ENCODE results near the gene SLC18A3. TPM values are rescaled to one million over a fixed set of nuclear protein-coding genes. Genes with fewer than 3 reads are reported as not detected.

The SLC18A3 gene
- total RNA-seq, 1 donor from 2014 or later, result not detected

- peaks cover 3 to 4% of the 10 kb centered on the region in 2 donors for H3K4me1 ChIP-seq
- no peak overlapping the region for H3K27ac ChIP-seq
- intact Hi-C loops (cut with DNase I), result no loop called here
- H3K4me3 ChIP-seq, result no peak overlapping the region
- no peaks in the 10 kb centered on the region for H3K9me3 ChIP-seq
- no peaks in the 10 kb centered on the region for H3K36me3 ChIP-seq
- peak in 1 of 2 donors; percentile 46 for DNase-seq (ENCODE audit: low spot score in 2 of 2)
- TF ChIP-seq, protein P1, sequence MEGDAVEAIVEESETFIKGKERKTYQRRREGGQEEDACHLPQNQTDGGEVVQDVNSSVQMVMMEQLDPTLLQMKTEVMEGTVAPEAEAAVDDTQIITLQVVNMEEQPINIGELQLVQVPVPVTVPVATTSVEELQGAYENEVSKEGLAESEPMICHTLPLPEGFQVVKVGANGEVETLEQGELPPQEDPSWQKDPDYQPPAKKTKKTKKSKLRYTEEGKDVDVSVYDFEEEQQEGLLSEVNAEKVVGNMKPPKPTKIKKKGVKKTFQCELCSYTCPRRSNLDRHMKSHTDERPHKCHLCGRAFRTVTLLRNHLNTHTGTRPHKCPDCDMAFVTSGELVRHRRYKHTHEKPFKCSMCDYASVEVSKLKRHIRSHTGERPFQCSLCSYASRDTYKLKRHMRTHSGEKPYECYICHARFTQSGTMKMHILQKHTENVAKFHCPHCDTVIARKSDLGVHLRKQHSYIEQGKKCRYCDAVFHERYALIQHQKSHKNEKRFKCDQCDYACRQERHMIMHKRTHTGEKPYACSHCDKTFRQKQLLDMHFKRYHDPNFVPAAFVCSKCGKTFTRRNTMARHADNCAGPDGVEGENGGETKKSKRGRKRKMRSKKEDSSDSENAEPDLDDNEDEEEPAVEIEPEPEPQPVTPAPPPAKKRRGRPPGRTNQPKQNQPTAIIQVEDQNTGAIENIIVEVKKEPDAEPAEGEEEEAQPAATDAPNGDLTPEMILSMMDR (IDR thresholded peaks at IDR 0.05), result no peak
- H3K27me3 ChIP-seq, result peaks cover 20% of the 10 kb centered on the region
Measured at GRCh38 chr10:49613165-49613881, 3.2 kb downstream of the SLC18A3 start.

DNA sequence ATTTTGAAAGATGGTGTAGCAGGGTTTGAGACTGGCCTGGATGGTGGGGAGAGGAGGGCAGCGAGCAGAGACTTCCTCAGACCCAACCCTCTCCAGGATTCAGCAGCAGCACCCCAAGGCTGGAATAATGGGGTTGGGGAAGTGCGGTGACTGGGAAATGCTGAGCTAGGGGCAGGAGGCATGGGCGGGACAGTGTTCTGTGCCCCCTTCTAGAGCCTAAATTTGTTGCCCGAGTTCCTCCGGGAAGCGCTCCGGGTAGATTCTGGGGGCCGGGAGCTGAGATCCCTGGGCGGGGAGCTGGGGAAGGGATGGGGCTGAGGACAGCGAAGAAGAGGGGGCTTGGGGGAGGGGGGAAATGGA, 3.8 kb downstream of the SLC18A3 start, which contains the start of gene CHAT:
CHAT (plus strand) TSS at position 156 of the 360 bp plus-strand sequence; CDS start at position 309, 153 bp downstream.
- Histone ChIP-seq H3K27me3 (peaks cover 20% of the 10 kb centered on the region), H3K9me3 (no peaks in the 10 kb centered on the region), H3K27ac (no peak within 1 kb of the TSS), H3K4me1 (peaks cover 3 to 4% of the 10 kb centered on the region in 2 donors), H3K4me3 (no peak within 1 kb of the TSS), H3K36me3 (no peaks in the 10 kb centered on the region)
- intact Hi-C loops (cut with DNase I), result no loop called here
- TF ChIP-seq, protein P1 (IDR thresholded peaks at IDR 0.05), result no peak
- DNase-seq (ENCODE audit: low spot score in 2 of 2), result peak in 1 of 2 donors; percentile 19

- H3K4me3 ChIP-seq, result no peak overlapping the region
- DNase-seq (ENCODE audit: low spot score in 2 of 2), result peak in 1 of 2 donors; percentile 30
- TF ChIP-seq, protein P1 (IDR thresholded peaks at IDR 0.05), result no peak
- no peaks in the 10 kb centered on the region for H3K9me3 ChIP-seq
- intact Hi-C loops (cut with DNase I), result no loop called here
- peaks cover 18% of the 10 kb centered on the region for H3K27me3 ChIP-seq
- H3K4me1 ChIP-seq, result peaks cover 3 to 4% of the 10 kb centered on the region in 2 donors
- H3K36me3 ChIP-seq, result no peaks in the 10 kb centered on the region
- H3K27ac ChIP-seq, result no peak overlapping the region
Measured at GRCh38 chr10:49614242-49615198, 4.4 kb downstream of the SLC18A3 start.

DNA sequence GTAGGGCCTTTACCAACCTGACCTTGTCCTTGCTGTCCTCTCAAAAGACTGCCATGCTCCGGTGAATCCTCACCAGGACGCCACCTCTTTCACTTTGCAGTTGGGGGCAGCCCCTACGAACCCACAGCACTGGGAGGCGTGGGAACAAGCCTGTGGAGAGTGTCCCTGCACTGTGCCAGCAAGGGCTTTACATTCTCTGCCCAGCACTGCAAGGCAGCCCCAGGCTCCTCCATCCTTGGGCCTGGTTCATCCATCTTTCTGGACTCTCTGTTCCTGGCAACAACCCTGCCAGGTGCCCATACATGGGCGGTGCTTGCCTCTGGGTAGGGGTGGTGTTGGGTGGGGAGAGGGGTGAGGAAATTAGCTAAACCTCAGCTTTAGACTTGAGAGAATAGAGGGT, 5.1 kb downstream of the SLC18A3 start:
- H3K4me3 ChIP-seq, result no peak overlapping the region
- intact Hi-C loops (cut with DNase I), result no loop called here
- peaks cover 3 to 4% of the 10 kb centered on the region in 2 donors for H3K4me1 ChIP-seq
- H3K9me3 ChIP-seq, result no peaks in the 10 kb centered on the region
- peaks cover 11% of the 10 kb centered on the region for H3K27me3 ChIP-seq
- DNase-seq (ENCODE audit: low spot score in 2 of 2), result peak in 1 of 2 donors; percentile 50
- H3K27ac ChIP-seq, result no peak overlapping the region
- no peaks in the 10 kb centered on the region for H3K36me3 ChIP-seq
- TF ChIP-seq, protein P1 (IDR thresholded peaks at IDR 0.05), result no peak

DNA sequence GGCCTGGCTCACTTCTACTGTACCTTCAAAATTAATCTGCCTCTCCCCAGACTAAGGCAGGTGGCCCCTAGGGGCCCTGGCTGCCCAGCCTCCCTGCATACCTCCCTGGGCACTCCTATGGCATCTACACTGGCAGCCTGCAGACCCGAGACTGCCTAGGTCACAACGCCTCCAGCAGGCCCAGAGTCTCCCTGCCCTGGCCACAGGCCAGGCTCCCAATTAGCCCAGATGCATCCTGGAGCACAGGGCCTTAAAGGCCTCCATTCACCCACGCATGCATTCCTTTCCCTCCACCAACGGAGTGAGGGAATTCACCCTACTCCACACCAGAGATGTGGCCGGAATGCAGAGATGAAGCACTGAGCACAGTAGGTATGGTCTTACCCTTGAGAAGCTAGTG, 5.6 kb downstream of the SLC18A3 start:
- Histone ChIP-seq H3K9me3 (no peaks in the 10 kb centered on the region), H3K4me3 (no peak overlapping the region), H3K27me3 (peaks cover 6% of the 10 kb centered on the region), H3K4me1 (peaks cover 0 to 4% of the 10 kb centered on the region in 2 donors), H3K36me3 (no peaks in the 10 kb centered on the region), H3K27ac (no peak overlapping the region)
- DNase-seq (ENCODE audit: low spot score in 2 of 2), result peak in 1 of 2 donors; percentile 42
- intact Hi-C loops (cut with DNase I), result no loop called here
- TF ChIP-seq, protein P1 (IDR thresholded peaks at IDR 0.05), result no peak
